ENCODE results near the gene LSM7.

GRCh38 chr19:2335848-2336247, 7.5 kb upstream of the LSM7 start:
- no peak for TF ChIP-seq EZH2 (IDR thresholded peaks at IDR 0.05)
- no peak for TF ChIP-seq CTCF (IDR thresholded peaks at IDR 0.05)
